IMR-90 (cell line): Measurements from ENCODE around the gene TEX52.

Experiments
- BHLHE40 ChIP-seq: fragments of 150-350 bp; IDR thresholded peaks from 2 replicates; pipeline ENCODE4 v1.6.1; 2016; ENCODE audit warnings: mild to moderate bottlenecking, low read depth, low read length
- CEBPB ChIP-seq: IDR thresholded peaks from 2 replicates; pipeline ENCODE4 v1.6.1; 2012; ENCODE audit warnings: low read depth, low read length, improper control_type of control experiment
- ELK1 ChIP-seq: fragments of 150-350 bp; IDR thresholded peaks from 2 replicates; pipeline ENCODE4 v1.6.1; 2016; ENCODE audit warnings: low read depth, mild to moderate bottlenecking, low read length, moderate library complexity, borderline replicate concordance
- MAZ ChIP-seq: IDR thresholded peaks from 2 replicates; pipeline ENCODE4 v1.6.1; 2012; ENCODE audit warnings: low read depth, mild to moderate bottlenecking, low read length, improper control_type of control experiment, moderate library complexity, borderline replicate concordance
- MXI1 ChIP-seq: IDR thresholded peaks from 2 replicates; pipeline ENCODE4 v1.6.1; 2012; ENCODE audit warnings: low read depth, mild to moderate bottlenecking, low read length, moderate library complexity, borderline replicate concordance
- POLR2A ChIP-seq: IDR thresholded peaks from 2 replicates; pipeline ENCODE4 v1.6.1; 2012; ENCODE audit warnings: mild to moderate bottlenecking, low read depth, low read length
- RAD21 ChIP-seq: IDR thresholded peaks from 2 replicates; pipeline ENCODE4 v1.6.1; 2012; ENCODE audit warnings: low read length, improper control_type of control experiment
- RCOR1 ChIP-seq: IDR thresholded peaks from 2 replicates; pipeline ENCODE4 v1.6.1; 2012; ENCODE audit warnings: mild to moderate bottlenecking, low read length, improper control_type of control experiment; ENCODE audit not compliant: insufficient replicate concordance
- TF ChIP-seq, protein P1 (sequence below): conservative IDR thresholded peaks from 2 replicates; pipeline ENCODE4 v1.5.1; 2012; ENCODE audit warnings: mild to moderate bottlenecking, low read depth, low read length, improper control_type of control experiment
- TF ChIP-seq, protein P2 (sequence below): fragments of 150-350 bp; IDR thresholded peaks from 2 replicates; pipeline ENCODE4 v1.6.1; 2017; ENCODE audit warnings: mild to moderate bottlenecking, antibody characterized with exemption, low read length, low read depth

- TF ChIP-seq, protein P1, sequence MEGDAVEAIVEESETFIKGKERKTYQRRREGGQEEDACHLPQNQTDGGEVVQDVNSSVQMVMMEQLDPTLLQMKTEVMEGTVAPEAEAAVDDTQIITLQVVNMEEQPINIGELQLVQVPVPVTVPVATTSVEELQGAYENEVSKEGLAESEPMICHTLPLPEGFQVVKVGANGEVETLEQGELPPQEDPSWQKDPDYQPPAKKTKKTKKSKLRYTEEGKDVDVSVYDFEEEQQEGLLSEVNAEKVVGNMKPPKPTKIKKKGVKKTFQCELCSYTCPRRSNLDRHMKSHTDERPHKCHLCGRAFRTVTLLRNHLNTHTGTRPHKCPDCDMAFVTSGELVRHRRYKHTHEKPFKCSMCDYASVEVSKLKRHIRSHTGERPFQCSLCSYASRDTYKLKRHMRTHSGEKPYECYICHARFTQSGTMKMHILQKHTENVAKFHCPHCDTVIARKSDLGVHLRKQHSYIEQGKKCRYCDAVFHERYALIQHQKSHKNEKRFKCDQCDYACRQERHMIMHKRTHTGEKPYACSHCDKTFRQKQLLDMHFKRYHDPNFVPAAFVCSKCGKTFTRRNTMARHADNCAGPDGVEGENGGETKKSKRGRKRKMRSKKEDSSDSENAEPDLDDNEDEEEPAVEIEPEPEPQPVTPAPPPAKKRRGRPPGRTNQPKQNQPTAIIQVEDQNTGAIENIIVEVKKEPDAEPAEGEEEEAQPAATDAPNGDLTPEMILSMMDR = no peak
- TF ChIP-seq MXI1 = no peak
- no peak for TF ChIP-seq CEBPB
- TF ChIP-seq MAZ = no peak
- no peak for TF ChIP-seq ELK1
- no peak for TF ChIP-seq RAD21
- TF ChIP-seq RCOR1 = no peak
- no peak for TF ChIP-seq POLR2A
- TF ChIP-seq BHLHE40 = no peak
- TF ChIP-seq, protein P2, sequence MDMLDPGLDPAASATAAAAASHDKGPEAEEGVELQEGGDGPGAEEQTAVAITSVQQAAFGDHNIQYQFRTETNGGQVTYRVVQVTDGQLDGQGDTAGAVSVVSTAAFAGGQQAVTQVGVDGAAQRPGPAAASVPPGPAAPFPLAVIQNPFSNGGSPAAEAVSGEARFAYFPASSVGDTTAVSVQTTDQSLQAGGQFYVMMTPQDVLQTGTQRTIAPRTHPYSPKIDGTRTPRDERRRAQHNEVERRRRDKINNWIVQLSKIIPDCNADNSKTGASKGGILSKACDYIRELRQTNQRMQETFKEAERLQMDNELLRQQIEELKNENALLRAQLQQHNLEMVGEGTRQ = no peak
Measured at GRCh38 chr12:2829275-2829674, 27.6 kb downstream of the TEX52 start.
